ENCODE measurements around the gene METTL23.

- TF ChIP-seq, protein P1, sequence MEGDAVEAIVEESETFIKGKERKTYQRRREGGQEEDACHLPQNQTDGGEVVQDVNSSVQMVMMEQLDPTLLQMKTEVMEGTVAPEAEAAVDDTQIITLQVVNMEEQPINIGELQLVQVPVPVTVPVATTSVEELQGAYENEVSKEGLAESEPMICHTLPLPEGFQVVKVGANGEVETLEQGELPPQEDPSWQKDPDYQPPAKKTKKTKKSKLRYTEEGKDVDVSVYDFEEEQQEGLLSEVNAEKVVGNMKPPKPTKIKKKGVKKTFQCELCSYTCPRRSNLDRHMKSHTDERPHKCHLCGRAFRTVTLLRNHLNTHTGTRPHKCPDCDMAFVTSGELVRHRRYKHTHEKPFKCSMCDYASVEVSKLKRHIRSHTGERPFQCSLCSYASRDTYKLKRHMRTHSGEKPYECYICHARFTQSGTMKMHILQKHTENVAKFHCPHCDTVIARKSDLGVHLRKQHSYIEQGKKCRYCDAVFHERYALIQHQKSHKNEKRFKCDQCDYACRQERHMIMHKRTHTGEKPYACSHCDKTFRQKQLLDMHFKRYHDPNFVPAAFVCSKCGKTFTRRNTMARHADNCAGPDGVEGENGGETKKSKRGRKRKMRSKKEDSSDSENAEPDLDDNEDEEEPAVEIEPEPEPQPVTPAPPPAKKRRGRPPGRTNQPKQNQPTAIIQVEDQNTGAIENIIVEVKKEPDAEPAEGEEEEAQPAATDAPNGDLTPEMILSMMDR (IDR thresholded peaks at IDR 0.05; ENCODE audit: low read length) = no peak
- no peak for TF ChIP-seq EZH2 (IDR thresholded peaks at IDR 0.05; ENCODE audit: borderline replicate concordance, low read length)
These were observed 26.4 kb upstream of the METTL23 start for GRCh38 chr17:76700270-76700616.
